ENCODE measurements around the gene PAGE2B.
"Not testable (repeated sequence)": the region's sequence is repeated elsewhere in the genome, so short reads cannot be mapped to it uniquely, and the experiment has no call there.

Gene PAGE2B

GRCh38 chrX:55074851-55075467 lies at the start of gene PAGE2B:
PAGE2B (plus strand) TSS chrX:55075030; CDS start chrX:55076042, 1,012 bp downstream.
- no peaks in the 10 kb centered on the region for H3K27me3 ChIP-seq (ENCODE audit: control insufficient read depth in 1 of 2, insufficient read depth in 2 of 2, low read length in 2 of 2)
- no peaks in the 10 kb centered on the region for H3K4me1 ChIP-seq (ENCODE audit: insufficient read depth, low read length)
- no peak within 1 kb of the TSS for H3K9ac ChIP-seq (ENCODE audit: low read length)
- H3K9me3 ChIP-seq (ENCODE audit: low read length) = no peaks in the 10 kb centered on the region
- no peak within 1 kb of the TSS for H3K27ac ChIP-seq (ENCODE audit: low read depth, low read length)
- H3K36me3 ChIP-seq (ENCODE audit: insufficient read depth, low read length) = no peaks in the 10 kb centered on the region
- no peak within 1 kb of the TSS for H3K4me3 ChIP-seq (ENCODE audit: low read depth in 1 of 2, low read length in 2 of 2)

GRCh38 chrX:55026143-55026542 lies 48.7 kb upstream of the PAGE2B start:
- Histone ChIP-seq H3K27me3 (ENCODE audit: control insufficient read depth in 1 of 2, insufficient read depth in 2 of 2, low read length in 2 of 2) (no peaks in the 10 kb centered on the region), H3K4me1 (ENCODE audit: insufficient read depth, low read length) (no peaks in the 10 kb centered on the region), H3K27ac (ENCODE audit: low read depth, low read length) (no peak overlapping the region), H3K9ac (ENCODE audit: low read length) (no peak overlapping the region), H3K36me3 (ENCODE audit: insufficient read depth, low read length) (no peaks in the 10 kb centered on the region), H3K9me3 (ENCODE audit: low read length) (no peaks in the 10 kb centered on the region), H3K4me3 (ENCODE audit: low read depth in 1 of 2, low read length in 2 of 2) (no peak overlapping the region)

GRCh38 chrX:55026840-55027239 lies 48.0 kb upstream of the PAGE2B start:
- Histone ChIP-seq H3K9me3 (ENCODE audit: low read length) (no peaks in the 10 kb centered on the region), H3K4me3 (ENCODE audit: low read depth in 1 of 2, low read length in 2 of 2) (no peak overlapping the region), H3K36me3 (ENCODE audit: insufficient read depth, low read length) (no peaks in the 10 kb centered on the region), H3K27ac (ENCODE audit: low read depth, low read length) (no peak overlapping the region), H3K9ac (ENCODE audit: low read length) (no peak overlapping the region), H3K27me3 (ENCODE audit: control insufficient read depth in 1 of 2, insufficient read depth in 2 of 2, low read length in 2 of 2) (no peaks in the 10 kb centered on the region), H3K4me1 (ENCODE audit: insufficient read depth, low read length) (no peaks in the 10 kb centered on the region)

- no peaks in the 10 kb centered on the region for H3K36me3 ChIP-seq (ENCODE audit: insufficient read depth, low read length)
- no peak overlapping the region for H3K4me3 ChIP-seq (ENCODE audit: low read depth in 1 of 2, low read length in 2 of 2)
- no peaks in the 10 kb centered on the region for H3K27me3 ChIP-seq (ENCODE audit: control insufficient read depth in 1 of 2, insufficient read depth in 2 of 2, low read length in 2 of 2)
- H3K9ac ChIP-seq (ENCODE audit: low read length) = no peak overlapping the region
- H3K4me1 ChIP-seq (ENCODE audit: insufficient read depth, low read length) = no peaks in the 10 kb centered on the region
- H3K9me3 ChIP-seq (ENCODE audit: low read length) = no peaks in the 10 kb centered on the region
- H3K27ac ChIP-seq (ENCODE audit: low read depth, low read length) = no peak overlapping the region
Measured at GRCh38 chrX:55028040-55028439, 46.8 kb upstream of the PAGE2B start.

- Histone ChIP-seq H3K9ac (ENCODE audit: low read length) (no peak overlapping the region), H3K36me3 (ENCODE audit: insufficient read depth, low read length) (no peaks in the 10 kb centered on the region), H3K27me3 (ENCODE audit: control insufficient read depth in 1 of 2, insufficient read depth in 2 of 2, low read length in 2 of 2) (no peaks in the 10 kb centered on the region), H3K27ac (ENCODE audit: low read depth, low read length) (no peak overlapping the region), H3K4me3 (ENCODE audit: low read depth in 1 of 2, low read length in 2 of 2) (no peak overlapping the region), H3K4me1 (ENCODE audit: insufficient read depth, low read length) (no peaks in the 10 kb centered on the region), H3K9me3 (ENCODE audit: low read length) (no peaks in the 10 kb centered on the region)
Measured at GRCh38 chrX:55028611-55029010, 46.2 kb upstream of the PAGE2B start.

- H3K4me3 ChIP-seq (ENCODE audit: low read depth in 1 of 2, low read length in 2 of 2) = no peak overlapping the region
- no peak overlapping the region for H3K9ac ChIP-seq (ENCODE audit: low read length)
- H3K4me1 ChIP-seq (ENCODE audit: insufficient read depth, low read length) = no peaks in the 10 kb centered on the region
- H3K9me3 ChIP-seq (ENCODE audit: low read length) = no peaks in the 10 kb centered on the region
- H3K36me3 ChIP-seq (ENCODE audit: insufficient read depth, low read length) = no peaks in the 10 kb centered on the region
- no peaks in the 10 kb centered on the region for H3K27me3 ChIP-seq (ENCODE audit: control insufficient read depth in 1 of 2, insufficient read depth in 2 of 2, low read length in 2 of 2)
- H3K27ac ChIP-seq (ENCODE audit: low read depth, low read length) = no peak overlapping the region
Measured at GRCh38 chrX:55029291-55029690, 45.5 kb upstream of the PAGE2B start.

GRCh38 chrX:55030271-55031205 lies 44.3 kb upstream of the PAGE2B start, which contains the start of gene ALAS2:
ALAS2 (minus strand) TSS chrX:55030977; CDS start chrX:55026000, 4,977 bp downstream.
- Histone ChIP-seq H3K4me1 (ENCODE audit: insufficient read depth, low read length) (no peaks in the 10 kb centered on the region), H3K36me3 (ENCODE audit: insufficient read depth, low read length) (no peaks in the 10 kb centered on the region), H3K9ac (ENCODE audit: low read length) (no peak within 1 kb of the TSS), H3K27ac (ENCODE audit: low read depth, low read length) (no peak within 1 kb of the TSS), H3K4me3 (ENCODE audit: low read depth in 1 of 2, low read length in 2 of 2) (no peak within 1 kb of the TSS), H3K27me3 (ENCODE audit: control insufficient read depth in 1 of 2, insufficient read depth in 2 of 2, low read length in 2 of 2) (no peaks in the 10 kb centered on the region), H3K9me3 (ENCODE audit: low read length) (no peaks in the 10 kb centered on the region)

- no peaks in the 10 kb centered on the region for H3K27me3 ChIP-seq (ENCODE audit: control insufficient read depth in 1 of 2, insufficient read depth in 2 of 2, low read length in 2 of 2)
- H3K9ac ChIP-seq (ENCODE audit: low read length) = no peak overlapping the region
- no peak overlapping the region for H3K27ac ChIP-seq (ENCODE audit: low read depth, low read length)
- no peak overlapping the region for H3K4me3 ChIP-seq (ENCODE audit: low read depth in 1 of 2, low read length in 2 of 2)
- no peaks in the 10 kb centered on the region for H3K4me1 ChIP-seq (ENCODE audit: insufficient read depth, low read length)
- no peaks in the 10 kb centered on the region for H3K9me3 ChIP-seq (ENCODE audit: low read length)
- H3K36me3 ChIP-seq (ENCODE audit: insufficient read depth, low read length) = no peaks in the 10 kb centered on the region
Measured at GRCh38 chrX:55033429-55033828, 41.4 kb upstream of the PAGE2B start.

GRCh38 chrX:55039471-55039870 lies 35.4 kb upstream of the PAGE2B start:
- Histone ChIP-seq H3K27ac (ENCODE audit: low read depth, low read length) (no peak overlapping the region), H3K9ac (ENCODE audit: low read length) (no peak overlapping the region), H3K27me3 (ENCODE audit: control insufficient read depth in 1 of 2, insufficient read depth in 2 of 2, low read length in 2 of 2) (no peaks in the 10 kb centered on the region), H3K36me3 (ENCODE audit: insufficient read depth, low read length) (no peaks in the 10 kb centered on the region), H3K4me1 (ENCODE audit: insufficient read depth, low read length) (no peaks in the 10 kb centered on the region), H3K9me3 (ENCODE audit: low read length) (no peaks in the 10 kb centered on the region), H3K4me3 (ENCODE audit: low read depth in 1 of 2, low read length in 2 of 2) (no peak overlapping the region)

- Histone ChIP-seq H3K9me3 (ENCODE audit: low read length) (no peaks in the 10 kb centered on the region), H3K9ac (ENCODE audit: low read length) (no peak overlapping the region), H3K27me3 (ENCODE audit: control insufficient read depth in 1 of 2, insufficient read depth in 2 of 2, low read length in 2 of 2) (no peaks in the 10 kb centered on the region), H3K4me3 (ENCODE audit: low read depth in 1 of 2, low read length in 2 of 2) (no peak overlapping the region), H3K36me3 (ENCODE audit: insufficient read depth, low read length) (no peaks in the 10 kb centered on the region), H3K4me1 (ENCODE audit: insufficient read depth, low read length) (no peaks in the 10 kb centered on the region), H3K27ac (ENCODE audit: low read depth, low read length) (no peak overlapping the region)
Measured at GRCh38 chrX:55041514-55041913, 33.3 kb upstream of the PAGE2B start.

GRCh38 chrX:55050599-55050998 lies 24.2 kb upstream of the PAGE2B start:
- H3K4me1 ChIP-seq (ENCODE audit: insufficient read depth, low read length); H3K27ac ChIP-seq (ENCODE audit: low read depth, low read length); H3K9me3 ChIP-seq (ENCODE audit: low read length); H3K36me3 ChIP-seq (ENCODE audit: insufficient read depth, low read length); H3K27me3 ChIP-seq (ENCODE audit: control insufficient read depth in 1 of 2, insufficient read depth in 2 of 2, low read length in 2 of 2); H3K9ac ChIP-seq (ENCODE audit: low read length); H3K4me3 ChIP-seq (ENCODE audit: low read depth in 1 of 2, low read length in 2 of 2): not testable (repeated sequence)
